Astrocyte (in vitro differentiated cells and primary cell): Measurements from ENCODE around the gene PDE1C. TPM values are rescaled to one million over a fixed set of nuclear protein-coding genes. Genes with fewer than 3 reads are reported as not detected.

Experiments used
- DNase-seq: peaks from one replicate; pipeline ENCODE4 v3.0.0-alpha.2; 2010; ENCODE audit warnings: low read depth
- FAIRE-seq: peaks from 2 replicates; lab custom pipeline; 2011; peaks lifted over from hg19 to GRCh38; lab: Jason Lieb, UNC
- H2AFZ ChIP-seq: 2 replicates; pipeline ENCODE4 v1.6.0; 2012; ENCODE audit warnings: low read depth, low read length, inconsistent platforms
- H3K27ac ChIP-seq: 2 replicates; pipeline ENCODE4 v1.5.1; 2011; ENCODE audit warnings: low read depth, low read length, inconsistent platforms
- H3K27me3 ChIP-seq: 2 replicates; pipeline ENCODE4 v1.6.0; 2011; ENCODE audit warnings: low read length, inconsistent platforms; ENCODE audit not compliant: insufficient read depth
- H3K36me3 ChIP-seq: 2 replicates; pipeline ENCODE4 v1.5.1; 2011; ENCODE audit warnings: low read length, inconsistent platforms; ENCODE audit not compliant: insufficient read depth
- H3K4me1 ChIP-seq: 2 replicates; pipeline ENCODE4 v1.5.1; 2011; ENCODE audit warnings: low read length, inconsistent platforms; ENCODE audit not compliant: insufficient read depth
- H3K4me2 ChIP-seq: 2 replicates; pipeline ENCODE4 v1.6.0; 2012; ENCODE audit warnings: low read length, inconsistent platforms
- H3K4me3 ChIP-seq: 2 replicates; pipeline ENCODE4 v1.5.1; 2011; ENCODE audit warnings: low read depth, mild to moderate bottlenecking, low read length, inconsistent platforms; ENCODE audit not compliant: insufficient read depth
- H3K79me2 ChIP-seq: 2 replicates; pipeline ENCODE4 v1.6.0; 2012; ENCODE audit warnings: mild to moderate bottlenecking, low read length, inconsistent platforms; ENCODE audit not compliant: insufficient read depth
- H3K9ac ChIP-seq: 2 replicates; pipeline ENCODE4 v1.6.0; 2012; ENCODE audit warnings: mild to moderate bottlenecking, low read length, inconsistent platforms
- H3K9me3 ChIP-seq: 2 replicates; pipeline ENCODE4 v1.5.1; 2012; ENCODE audit warnings: low read depth, mild to moderate bottlenecking, low read length, inconsistent platforms; ENCODE audit not compliant: insufficient read depth
- H4K20me1 ChIP-seq: 2 replicates; pipeline ENCODE4 v1.6.0; 2012; ENCODE audit warnings: low read length, inconsistent platforms; ENCODE audit not compliant: insufficient read depth
- H3K27ac Mint-ChIP-seq: one replicate; pipeline ENCODE4 v1.8.0; 2021; ENCODE audit warnings: mild to moderate bottlenecking, mixed read lengths; ENCODE audit not compliant: unreplicated experiment
- H3K27me3 Mint-ChIP-seq: one replicate; pipeline ENCODE4 v1.8.0; 2021; ENCODE audit warnings: low read depth, mixed read lengths; ENCODE audit not compliant: unreplicated experiment
- H3K36me3 Mint-ChIP-seq: one replicate; pipeline ENCODE4 v1.8.0; 2021; ENCODE audit warnings: low read depth, mixed read lengths; ENCODE audit not compliant: unreplicated experiment
- H3K4me1 Mint-ChIP-seq: one replicate; pipeline ENCODE4 v1.8.0; 2021; ENCODE audit warnings: low read depth, mixed read lengths; ENCODE audit not compliant: unreplicated experiment
- H3K4me3 Mint-ChIP-seq: one replicate; pipeline ENCODE4 v1.8.0; 2021; ENCODE audit warnings: mild to moderate bottlenecking, moderate library complexity, mixed read lengths; ENCODE audit not compliant: unreplicated experiment
- H3K9me3 Mint-ChIP-seq: one replicate; pipeline ENCODE4 v1.8.0; 2021; ENCODE audit warnings: mild to moderate bottlenecking, mixed read lengths; ENCODE audit not compliant: unreplicated experiment
- EZH2 ChIP-seq: IDR thresholded peaks from 2 replicates; pipeline ENCODE4 v1.6.1; 2012; ENCODE audit warnings: mild to moderate bottlenecking, low read length, inconsistent platforms; ENCODE audit not compliant: insufficient read depth
- total RNA-seq: library from RNA; stranded (reverse); gene quantifications from 2 replicates; pipeline ENCODE4 v1.2.1, GENCODE V29; 2021
- TF ChIP-seq, protein P1 (sequence below): IDR thresholded peaks from 2 replicates; pipeline ENCODE4 v1.5.1; 2011; ENCODE audit warnings: low read depth, mild to moderate bottlenecking, inconsistent platforms, low read length, moderate library complexity; ENCODE audit not compliant: insufficient read depth

PDE1C gene
- total RNA-seq, 1 donor from 2014 or later, result 31.6 TPM

GRCh38 chr7:31918706-31919393 is 151.4 kb downstream of the PDE1C start:
- no peak overlapping the region for H3K4me3 ChIP-seq
- H3K27me3 Mint-ChIP-seq, result no peaks in the 10 kb centered on the region
- H2AFZ ChIP-seq, result no peak overlapping the region
- no peak overlapping the region for H3K9ac ChIP-seq
- H3K27ac ChIP-seq, result no peak overlapping the region
- no peaks in the 10 kb centered on the region for H3K4me1 Mint-ChIP-seq
- H3K36me3 Mint-ChIP-seq, result peaks cover 2% of the 10 kb centered on the region
- no peak overlapping the region for H3K4me2 ChIP-seq
- no peak overlapping the region for H3K27ac Mint-ChIP-seq
- no peaks in the 10 kb centered on the region for H3K9me3 Mint-ChIP-seq
- TF ChIP-seq, protein P1, sequence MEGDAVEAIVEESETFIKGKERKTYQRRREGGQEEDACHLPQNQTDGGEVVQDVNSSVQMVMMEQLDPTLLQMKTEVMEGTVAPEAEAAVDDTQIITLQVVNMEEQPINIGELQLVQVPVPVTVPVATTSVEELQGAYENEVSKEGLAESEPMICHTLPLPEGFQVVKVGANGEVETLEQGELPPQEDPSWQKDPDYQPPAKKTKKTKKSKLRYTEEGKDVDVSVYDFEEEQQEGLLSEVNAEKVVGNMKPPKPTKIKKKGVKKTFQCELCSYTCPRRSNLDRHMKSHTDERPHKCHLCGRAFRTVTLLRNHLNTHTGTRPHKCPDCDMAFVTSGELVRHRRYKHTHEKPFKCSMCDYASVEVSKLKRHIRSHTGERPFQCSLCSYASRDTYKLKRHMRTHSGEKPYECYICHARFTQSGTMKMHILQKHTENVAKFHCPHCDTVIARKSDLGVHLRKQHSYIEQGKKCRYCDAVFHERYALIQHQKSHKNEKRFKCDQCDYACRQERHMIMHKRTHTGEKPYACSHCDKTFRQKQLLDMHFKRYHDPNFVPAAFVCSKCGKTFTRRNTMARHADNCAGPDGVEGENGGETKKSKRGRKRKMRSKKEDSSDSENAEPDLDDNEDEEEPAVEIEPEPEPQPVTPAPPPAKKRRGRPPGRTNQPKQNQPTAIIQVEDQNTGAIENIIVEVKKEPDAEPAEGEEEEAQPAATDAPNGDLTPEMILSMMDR, result no peak
- TF ChIP-seq EZH2, result no peak
- H3K36me3 ChIP-seq, result no peaks in the 10 kb centered on the region
- DNase-seq (no peak), FAIRE-seq (no peak)
- H3K9me3 ChIP-seq, result no peaks in the 10 kb centered on the region
- no peaks in the 10 kb centered on the region for H3K4me1 ChIP-seq
- peaks cover 16% of the 10 kb centered on the region for H3K79me2 ChIP-seq
- no peak overlapping the region for H3K4me3 Mint-ChIP-seq
- H3K27me3 ChIP-seq, result no peaks in the 10 kb centered on the region
- no peaks in the 10 kb centered on the region for H4K20me1 ChIP-seq

DNA sequence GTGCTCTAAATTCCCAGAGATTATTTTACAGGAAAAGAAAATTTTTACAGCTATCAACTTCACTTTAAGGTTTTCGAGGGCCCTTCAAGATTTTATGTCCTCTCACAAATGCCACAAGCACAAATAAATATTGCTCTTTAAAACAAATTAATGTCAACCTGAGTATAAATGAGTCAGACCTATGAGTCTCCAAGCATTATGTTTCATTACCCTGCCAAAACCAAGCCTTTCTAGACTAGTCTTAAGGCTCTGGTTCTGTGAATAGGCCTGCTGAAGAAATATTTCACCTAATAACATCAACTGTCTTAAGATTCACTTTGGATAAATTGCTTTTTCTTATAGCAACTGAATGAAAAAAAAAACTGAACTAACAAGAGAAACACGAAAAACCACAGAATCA is 153.0 kb downstream of the PDE1C start:
- Mint-ChIP-seq H3K9me3 (no peaks in the 10 kb centered on the region), H3K27ac (no peak overlapping the region), H3K36me3 (no peaks in the 10 kb centered on the region), H3K4me3 (no peak overlapping the region), H3K27me3 (no peaks in the 10 kb centered on the region), H3K4me1 (peaks cover 9% of the 10 kb centered on the region)
- H3K9me3 ChIP-seq, result no peaks in the 10 kb centered on the region
- H3K27me3 ChIP-seq, result no peaks in the 10 kb centered on the region
- no peak overlapping the region for H3K27ac ChIP-seq
- no peak for FAIRE-seq
- H4K20me1 ChIP-seq, result no peaks in the 10 kb centered on the region
- H3K4me2 ChIP-seq, result no peak overlapping the region
- TF ChIP-seq, protein P1, result no peak
- TF ChIP-seq EZH2, result no peak
- peak; percentile 42 for DNase-seq
- no peak overlapping the region for H3K4me3 ChIP-seq
- H3K9ac ChIP-seq, result no peak overlapping the region
- H3K36me3 ChIP-seq, result no peaks in the 10 kb centered on the region
- H3K4me1 ChIP-seq, result no peaks in the 10 kb centered on the region
- H2AFZ ChIP-seq, result no peak overlapping the region
- peaks cover 16% of the 10 kb centered on the region for H3K79me2 ChIP-seq

DNA sequence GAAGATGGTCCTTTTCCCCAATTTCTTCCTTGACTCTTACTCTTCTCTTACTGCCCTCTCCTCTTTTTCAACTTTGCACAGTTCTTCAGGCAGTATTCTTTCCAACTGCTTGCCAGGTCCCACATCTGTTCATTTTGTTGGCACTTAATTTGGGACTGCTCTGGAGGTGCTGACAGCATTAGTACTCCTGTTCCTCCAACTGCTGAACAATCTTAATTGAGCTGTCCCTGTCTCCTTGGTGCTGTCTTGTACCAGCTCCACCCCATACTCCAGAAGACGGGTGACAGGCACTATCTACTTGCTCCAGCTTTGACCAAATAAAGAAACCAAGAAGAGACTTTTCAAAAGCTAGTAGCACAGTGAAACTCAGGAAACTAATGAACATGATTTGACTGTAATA is 160.0 kb downstream of the PDE1C start:
- FAIRE-seq, result no peak
- Histone ChIP-seq H3K36me3 (no peaks in the 10 kb centered on the region), H3K27me3 (no peaks in the 10 kb centered on the region), H2AFZ (no peak overlapping the region), H3K4me1 (no peaks in the 10 kb centered on the region), H3K4me2 (no peak overlapping the region), H3K9me3 (no peaks in the 10 kb centered on the region), H3K79me2 (peaks cover 5% of the 10 kb centered on the region), H3K9ac (no peak overlapping the region), H4K20me1 (peaks cover 5% of the 10 kb centered on the region), H3K4me3 (no peak overlapping the region), H3K27ac (no peak overlapping the region)
- TF ChIP-seq, protein P1, result no peak
- no peak for TF ChIP-seq EZH2
- no peak for DNase-seq
- Mint-ChIP-seq H3K27ac (no peak overlapping the region), H3K9me3 (no peaks in the 10 kb centered on the region), H3K27me3 (no peaks in the 10 kb centered on the region), H3K4me3 (no peak overlapping the region), H3K4me1 (peaks cover 9% of the 10 kb centered on the region), H3K36me3 (no peaks in the 10 kb centered on the region)
